Keratinocyte (primary cell): ENCODE results near the gene GOLT1A. TPM values are rescaled to one million over a fixed set of nuclear protein-coding genes. Genes with fewer than 3 reads are reported as not detected.

ENCODE experiments used
- DNase-seq: peaks from one replicate; pipeline ENCODE4 v3.0.0-alpha.2; 2011; ENCODE audit warnings: low read depth, missing footprints, low spot score
- FAIRE-seq: peaks from 2 replicates; lab custom pipeline; 2011; peaks lifted over from hg19 to GRCh38; lab: Jason Lieb, UNC
- H2AFZ ChIP-seq: 2 replicates; pipeline ENCODE4 v1.6.0; 2012; ENCODE audit warnings: low read length, control low read depth, inconsistent platforms; ENCODE audit not compliant: control insufficient read depth
- H3K27ac ChIP-seq: 2 replicates; pipeline ENCODE4 v1.5.1; 2011; ENCODE audit warnings: low read length; ENCODE audit not compliant: control insufficient read depth, insufficient read depth
- H3K27me3 ChIP-seq: 3 replicates; pipeline ENCODE4 v1.6.0; 2011; ENCODE audit warnings: low read length; ENCODE audit not compliant: control insufficient read depth, insufficient read depth; ENCODE audit errors: extremely low read depth
- H3K36me3 ChIP-seq, 2 experiments: 2 replicates in 1 of 2; 3 replicates in 1 of 2; pipeline ENCODE4 v1.5.1; 2011; ENCODE audit warnings: low read length in 2 of 2, mild to moderate bottlenecking in 1 of 2; ENCODE audit not compliant: control insufficient read depth in 2 of 2, insufficient read depth in 2 of 2; ENCODE audit errors: extremely low read depth in 1 of 2
- H3K4me1 ChIP-seq: 3 replicates; pipeline ENCODE4 v1.5.1; 2011; ENCODE audit warnings: low read length; ENCODE audit not compliant: control insufficient read depth, insufficient read depth; ENCODE audit errors: extremely low read depth
- H3K4me2 ChIP-seq: 3 replicates; pipeline ENCODE4 v1.6.0; 2011; ENCODE audit warnings: low read depth, low read length; ENCODE audit not compliant: control insufficient read depth, insufficient read depth; ENCODE audit errors: extremely low read depth
- H3K4me3 ChIP-seq, 3 experiments: fragments of 200-600 bp in 1 of 3; sonication (generic) in 1 of 3; 2 replicates in 2 of 3; 3 replicates in 1 of 3; pipeline ENCODE4 v1.5.1; 2011 to 2016; ENCODE audit warnings: low read length in 3 of 3, mild to moderate bottlenecking in 3 of 3, control low read depth in 2 of 3, inconsistent platforms in 1 of 3, low read depth in 1 of 3, mixed read lengths in 1 of 3, mixed run types in 1 of 3, moderate library complexity in 1 of 3; ENCODE audit not compliant: control insufficient read depth in 2 of 3, insufficient read depth in 2 of 3; ENCODE audit errors: extremely low read depth in 1 of 3
- H3K79me2 ChIP-seq: 2 replicates; pipeline ENCODE4 v1.6.0; 2012; ENCODE audit warnings: low read length; ENCODE audit not compliant: control insufficient read depth, insufficient read depth
- H3K9ac ChIP-seq: 3 replicates; pipeline ENCODE4 v1.6.0; 2011; ENCODE audit warnings: low read length; ENCODE audit not compliant: control insufficient read depth, insufficient read depth; ENCODE audit errors: extremely low read depth
- H3K9me1 ChIP-seq: 3 replicates; pipeline ENCODE4 v1.6.0; 2011; ENCODE audit warnings: low read length; ENCODE audit not compliant: control insufficient read depth, insufficient read depth; ENCODE audit errors: extremely low read depth
- H3K9me3 ChIP-seq: 2 replicates; pipeline ENCODE4 v1.5.1; 2012; ENCODE audit warnings: low read depth, low read length; ENCODE audit not compliant: control insufficient read depth
- H4K20me1 ChIP-seq: 3 replicates; pipeline ENCODE4 v1.6.0; 2011; ENCODE audit warnings: low read length; ENCODE audit not compliant: control insufficient read depth, insufficient read depth; ENCODE audit errors: extremely low read depth
- EZH2 ChIP-seq: IDR thresholded peaks from one replicate; pipeline ENCODE4 v1.6.1; 2012; ENCODE audit warnings: inconsistent platforms, mild to moderate bottlenecking, low read length, moderate library complexity
- dilution Hi-C: fragments of 300-500 bp; cut with MboI; formaldehyde crosslinking; loops from one replicate; pipeline ENCODE4 v1.7.0; 2020; ENCODE audit warnings: low sequenced_read_pairs; ENCODE audit not compliant: extremely low pct_ligation_motif_present
- polyA plus RNA-seq, 5 experiments: library from polyadenylated mRNA; depleted of rRNA in 3 of 5; stranded (reverse) in 3 of 5; stranded (forward) in 1 of 5; unstranded in 1 of 5; fragments of >200 nt; gene quantifications; 1 replicate in 1 of 5; 2 replicates in 3 of 5; 3 replicates in 1 of 5; pipeline versions ENCODE4 v1.2.1 to v1.2.3, GENCODE V29; 2011 to 2012; ENCODE audit warnings: missing spikeins in 2 of 5, low read depth in 1 of 5, low replicate concordance in 1 of 5
- TF ChIP-seq, protein P1 (sequence below), 3 experiments: IDR thresholded peaks in 1 of 3; conservative IDR thresholded peaks in 1 of 3; optimal IDR thresholded peaks in 1 of 3; 2 replicates in 2 of 3; 3 replicates in 1 of 3; pipeline versions ENCODE3 to v1.5.1; 2011; ENCODE audit warnings: low read length in 3 of 3, mild to moderate bottlenecking in 3 of 3, moderate library complexity in 2 of 3, control low read depth in 1 of 3, inconsistent platforms in 1 of 3; ENCODE audit not compliant: insufficient read depth in 2 of 3; ENCODE audit errors: extremely low read depth in 1 of 3

GOLT1A gene
- polyA plus RNA-seq, 1 donor (not counting 4 experiments of a cell fraction or from before 2014, with no cell fraction given): 0.46 TPM

DNA sequence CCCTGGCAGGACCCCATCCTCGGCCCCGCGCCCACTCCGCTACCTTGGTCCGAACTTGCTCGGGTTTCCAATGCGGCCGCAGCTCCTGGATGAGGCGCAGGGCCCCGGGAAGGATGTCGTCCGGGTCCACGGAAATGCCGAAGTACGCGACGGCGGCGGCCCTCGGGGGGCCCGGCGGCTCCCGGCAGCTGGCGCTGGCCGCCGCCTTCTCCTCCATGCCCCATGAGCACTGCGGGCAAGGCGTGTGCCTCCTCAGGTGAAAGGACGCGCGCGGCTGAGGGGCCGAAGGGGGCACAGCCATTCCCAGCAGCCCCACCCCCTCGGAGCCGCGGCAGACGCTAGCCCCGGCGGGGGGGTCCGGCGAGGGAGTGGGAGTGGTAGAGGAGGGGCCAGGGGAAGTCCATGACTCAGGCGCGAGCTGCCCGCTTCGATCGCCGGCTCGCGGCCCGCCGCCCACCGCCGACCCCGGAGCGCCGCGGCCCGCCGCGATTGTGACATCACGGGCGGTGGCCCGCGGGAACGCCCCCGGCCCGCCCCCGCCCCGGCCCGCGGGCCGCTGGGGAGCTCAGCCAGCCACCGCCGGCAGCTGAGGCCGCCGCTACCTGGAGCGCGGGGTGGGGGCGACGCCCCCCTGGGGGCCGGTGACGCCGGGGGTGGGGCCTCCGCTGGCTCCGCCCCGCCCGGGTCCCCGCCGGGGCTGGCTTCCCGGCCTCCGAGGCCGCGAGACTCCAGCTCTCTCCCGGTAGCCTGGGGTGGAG is 62.1 kb downstream of the GOLT1A start, which contains the start of gene ETNK2:
TSS of gene ETNK2 (minus strand) at position 493 of the 758 bp plus-strand sequence. CDS start at position 301, 192 bp downstream.
- Histone ChIP-seq H3K9me1 (no peaks in the 10 kb centered on the region), H2AFZ (peak within 1 kb of the TSS; percentile 73), H3K9me3 (no peaks in the 10 kb centered on the region), H3K79me2 (no peaks in the 10 kb centered on the region), H3K4me2 (peak within 1 kb of the TSS; percentile 81), H3K4me3 (peak within 1 kb of the TSS; percentile 54 to 69 (median 62)), H4K20me1 (no peaks in the 10 kb centered on the region), H3K27ac (no peak within 1 kb of the TSS), H3K4me1 (peaks cover 32% of the 10 kb centered on the region), H3K9ac (peak within 1 kb of the TSS; percentile 73), H3K27me3 (no peaks in the 10 kb centered on the region), H3K36me3 (no peaks in the 10 kb centered on the region)
- no peak for TF ChIP-seq EZH2
- TF ChIP-seq, protein P1, sequence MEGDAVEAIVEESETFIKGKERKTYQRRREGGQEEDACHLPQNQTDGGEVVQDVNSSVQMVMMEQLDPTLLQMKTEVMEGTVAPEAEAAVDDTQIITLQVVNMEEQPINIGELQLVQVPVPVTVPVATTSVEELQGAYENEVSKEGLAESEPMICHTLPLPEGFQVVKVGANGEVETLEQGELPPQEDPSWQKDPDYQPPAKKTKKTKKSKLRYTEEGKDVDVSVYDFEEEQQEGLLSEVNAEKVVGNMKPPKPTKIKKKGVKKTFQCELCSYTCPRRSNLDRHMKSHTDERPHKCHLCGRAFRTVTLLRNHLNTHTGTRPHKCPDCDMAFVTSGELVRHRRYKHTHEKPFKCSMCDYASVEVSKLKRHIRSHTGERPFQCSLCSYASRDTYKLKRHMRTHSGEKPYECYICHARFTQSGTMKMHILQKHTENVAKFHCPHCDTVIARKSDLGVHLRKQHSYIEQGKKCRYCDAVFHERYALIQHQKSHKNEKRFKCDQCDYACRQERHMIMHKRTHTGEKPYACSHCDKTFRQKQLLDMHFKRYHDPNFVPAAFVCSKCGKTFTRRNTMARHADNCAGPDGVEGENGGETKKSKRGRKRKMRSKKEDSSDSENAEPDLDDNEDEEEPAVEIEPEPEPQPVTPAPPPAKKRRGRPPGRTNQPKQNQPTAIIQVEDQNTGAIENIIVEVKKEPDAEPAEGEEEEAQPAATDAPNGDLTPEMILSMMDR (optimal IDR thresholded peaks at IDR 0.05 in 1 of 3, IDR thresholded peaks at IDR 0.05 in 1 of 3, conservative IDR thresholded peaks at IDR 0.05 in 1 of 3; ENCODE audit: extremely low read depth in 1 of 3, insufficient read depth in 2 of 3, low read length in 3 of 3): no peak
- DNase-seq (no peak), FAIRE-seq (no peak)
- dilution Hi-C loops: no loop called here

DNA sequence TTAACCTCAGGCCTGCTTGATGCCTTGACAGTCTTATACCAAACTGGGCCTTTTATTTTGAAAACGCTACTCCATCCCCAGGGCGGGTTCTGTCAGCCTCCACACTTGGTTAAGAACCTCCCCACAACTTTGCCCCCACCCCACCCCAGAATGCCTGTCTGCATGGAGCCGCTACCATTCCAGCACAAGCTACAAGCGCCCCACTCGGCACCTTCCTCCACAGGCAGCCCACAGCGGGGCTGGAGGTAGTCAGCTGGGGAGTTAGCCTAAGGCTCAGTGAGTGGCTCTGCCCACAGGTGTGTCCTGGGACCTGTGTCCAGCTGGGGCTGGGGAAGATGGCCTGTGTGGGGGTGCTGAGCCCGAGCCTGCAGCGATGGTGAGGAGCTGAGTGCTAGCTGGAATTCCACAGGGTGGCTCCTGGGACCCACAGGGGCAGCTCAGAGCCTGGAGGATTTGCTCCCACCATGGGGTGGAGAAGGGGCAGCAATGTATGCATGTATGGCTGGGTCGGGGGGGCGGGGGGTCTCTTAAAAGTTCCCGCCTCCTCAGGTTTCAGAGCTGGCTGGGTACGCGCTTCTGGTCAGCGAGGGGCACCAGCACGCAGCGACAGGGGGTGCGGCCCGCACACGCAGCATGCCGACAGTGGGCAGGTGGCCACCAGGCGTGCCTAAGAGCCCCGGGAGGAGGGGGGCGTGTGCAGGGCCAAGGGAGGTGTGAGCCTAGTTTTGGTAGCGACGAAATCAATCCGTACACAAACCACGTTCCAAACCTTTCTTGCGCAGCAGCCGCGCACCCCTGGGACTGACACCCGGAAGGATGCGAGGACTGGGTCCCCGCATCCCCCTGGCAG is 62.9 kb downstream of the GOLT1A start:
- Histone ChIP-seq H3K4me3 (peak overlapping the region; percentile 54 to 69 (median 62)), H3K79me2 (no peaks in the 10 kb centered on the region), H3K9ac (peak overlapping the region; percentile 73), H3K4me1 (peaks cover 32% of the 10 kb centered on the region), H3K9me3 (no peaks in the 10 kb centered on the region), H3K9me1 (no peaks in the 10 kb centered on the region), H3K27me3 (no peaks in the 10 kb centered on the region), H3K27ac (no peak overlapping the region), H4K20me1 (no peaks in the 10 kb centered on the region), H3K4me2 (peak overlapping the region; percentile 81), H2AFZ (peak overlapping the region; percentile 73), H3K36me3 (no peaks in the 10 kb centered on the region)
- DNase-seq (no peak), FAIRE-seq (no peak)
- dilution Hi-C loops: no loop called here
- TF ChIP-seq, protein P1 (optimal IDR thresholded peaks at IDR 0.05 in 1 of 3, IDR thresholded peaks at IDR 0.05 in 1 of 3, conservative IDR thresholded peaks at IDR 0.05 in 1 of 3; ENCODE audit: extremely low read depth in 1 of 3, insufficient read depth in 2 of 3, low read length in 3 of 3): no peak
- TF ChIP-seq EZH2: no peak
